GM23338 (cell line): ENCODE measurements around the gene NABP1. TPM values are rescaled to one million over a fixed set of nuclear protein-coding genes. Genes with fewer than 3 reads are reported as not detected.

ENCODE experiments used
- ATAC-seq: fragments of 200-7000 bp; cut with Tn5 transposase; 3 replicates; pipeline ENCODE4 v1.9.1; 2020
- DNase-seq: peaks from one replicate; pipeline ENCODE4 v3.0.0-alpha.2; 2015; ENCODE audit warnings: low spot score
- H2AFZ ChIP-seq: fragments of 200-600 bp; sonication (generic); 2 replicates; pipeline ENCODE4 v1.8.0; 2016; ENCODE audit warnings: antibody characterized with exemption, mild to moderate bottlenecking, moderate library complexity
- H3F3A ChIP-seq: fragments of 200-600 bp; sonication (generic); replicated peaks from 2 replicates; pipeline ENCODE4 v1.8.0; 2017; ENCODE audit warnings: antibody characterized with exemption, mixed run types, low read depth
- H3K27ac ChIP-seq: fragments of 200-600 bp; sonication (generic); 2 replicates; pipeline ENCODE4 v1.6.1; 2016; ENCODE audit warnings: low read depth
- H3K27me3 ChIP-seq: fragments of 200-600 bp; sonication (generic); 2 replicates; pipeline ENCODE4 v1.8.0; 2016; ENCODE audit warnings: mild to moderate bottlenecking, mixed run types, moderate library complexity; ENCODE audit not compliant: insufficient read depth
- H3K36me3 ChIP-seq: fragments of 200-600 bp; sonication (generic); 2 replicates; pipeline ENCODE4 v1.8.0; 2016; ENCODE audit warnings: mild to moderate bottlenecking; ENCODE audit not compliant: insufficient read depth
- H3K4me1 ChIP-seq: fragments of 200-600 bp; sonication (generic); 2 replicates; pipeline ENCODE4 v1.8.0; 2016; ENCODE audit warnings: mild to moderate bottlenecking, moderate library complexity; ENCODE audit not compliant: insufficient read depth
- H3K4me2 ChIP-seq: fragments of 200-600 bp; sonication (generic); 2 replicates; pipeline ENCODE4 v1.7.1; 2017; ENCODE audit warnings: mixed run types
- H3K4me3 ChIP-seq: fragments of 200-600 bp; sonication (generic); 2 replicates; pipeline ENCODE4 v1.6.1; 2016; ENCODE audit warnings: mixed run types
- H3K79me2 ChIP-seq: fragments of 200-600 bp; sonication (generic); replicated peaks from 2 replicates; pipeline ENCODE4 v1.8.0; 2017; ENCODE audit warnings: mild to moderate bottlenecking; ENCODE audit not compliant: insufficient read depth
- H3K9me2 ChIP-seq: fragments of 200-600 bp; sonication (generic); 2 replicates; pipeline ENCODE4 v1.8.0; 2017; ENCODE audit not compliant: insufficient read depth
- H4K20me1 ChIP-seq: fragments of 200-600 bp; sonication (generic); replicated peaks from 2 replicates; pipeline ENCODE4 v1.8.0; 2017; ENCODE audit warnings: mild to moderate bottlenecking; ENCODE audit not compliant: insufficient read depth
- H3K27ac Mint-ChIP-seq: 2 replicates; pipeline ENCODE4 v1.8.0; 2020; ENCODE audit warnings: inconsistent platforms, mild to moderate bottlenecking, moderate library complexity, mixed read lengths
- H3K27me3 Mint-ChIP-seq: 3 replicates; pipeline ENCODE4 v1.8.0; 2022; ENCODE audit warnings: low read depth, mild to moderate bottlenecking, moderate library complexity, mixed read lengths, inconsistent platforms; ENCODE audit not compliant: insufficient read depth, poor library complexity
- H3K36me3 Mint-ChIP-seq: 3 replicates; pipeline ENCODE4 v1.8.0; 2021; ENCODE audit warnings: low read depth, mild to moderate bottlenecking, inconsistent platforms, moderate library complexity, mixed read lengths
- H3K4me1 Mint-ChIP-seq: 3 replicates; pipeline ENCODE4 v1.8.0; 2020; ENCODE audit warnings: mild to moderate bottlenecking, inconsistent platforms, mixed read lengths
- H3K4me3 Mint-ChIP-seq: 3 replicates; pipeline ENCODE4 v1.8.0; 2021; ENCODE audit warnings: moderate library complexity, mild to moderate bottlenecking, inconsistent platforms, mixed read lengths
- H3K9me3 Mint-ChIP-seq: 3 replicates; pipeline ENCODE4 v1.8.0; 2020; ENCODE audit warnings: moderate library complexity, mild to moderate bottlenecking, inconsistent platforms, mixed read lengths
- CREB1 ChIP-seq: fragments of 250-450 bp; sonication (Bioruptor Pico); IDR thresholded peaks from 2 replicates; pipeline ENCODE4 v1.5.0; 2020; ENCODE audit warnings: low read depth, mild to moderate bottlenecking, moderate library complexity
- CTCF ChIP-seq, 2 experiments: fragments of 200-600 bp in 1 of 2; sonication (generic) in 1 of 2; conservative IDR thresholded peaks; 2 replicates each; pipeline versions ENCODE4 v1.5.1 to v1.6.1; 2016 to 2017; ENCODE audit warnings: antibody characterized with exemption in 2 of 2, low read depth in 2 of 2, mild to moderate bottlenecking in 2 of 2, moderate library complexity in 1 of 2
- ETS1 ChIP-seq: IDR thresholded peaks from 2 replicates; pipeline ENCODE4 v1.6.1; 2016; ENCODE audit warnings: antibody characterized with exemption
- EZH2 ChIP-seq: fragments of 200-600 bp; sonication (generic); IDR thresholded peaks from one replicate; pipeline ENCODE4 v1.8.0; 2017; ENCODE audit warnings: antibody characterized with exemption, mild to moderate bottlenecking, low read depth; ENCODE audit not compliant: unreplicated experiment
- EZH2phosphoT487 ChIP-seq: fragments of 200-600 bp; sonication (generic); IDR thresholded peaks from one replicate; pipeline ENCODE4 v1.8.1; 2018; ENCODE audit warnings: antibody characterized with exemption; ENCODE audit not compliant: unreplicated experiment
- JUNB ChIP-seq: IDR thresholded peaks from one replicate; pipeline ENCODE4 v1.6.1; 2016; ENCODE audit warnings: antibody characterized with exemption; ENCODE audit not compliant: unreplicated experiment
- NANOG ChIP-seq: IDR thresholded peaks from 2 replicates; pipeline ENCODE4 v1.6.1; 2016; ENCODE audit warnings: antibody characterized with exemption, borderline replicate concordance
- POLR2AphosphoS5 ChIP-seq: IDR thresholded peaks from 2 replicates; pipeline ENCODE4 v1.6.1; 2016; ENCODE audit warnings: antibody characterized with exemption, low read depth
- REST ChIP-seq: IDR thresholded peaks from one replicate; pipeline ENCODE4 v1.6.1; 2018; ENCODE audit warnings: antibody characterized with exemption; ENCODE audit not compliant: unreplicated experiment
- STAT1 ChIP-seq: IDR thresholded peaks from one replicate; pipeline ENCODE4 v1.6.1; 2016; ENCODE audit warnings: antibody characterized with exemption; ENCODE audit not compliant: unreplicated experiment
- ZNF114 ChIP-seq: fragments of 250-450 bp; sonication (Bioruptor Pico); IDR thresholded peaks from 2 replicates; pipeline ENCODE4 v1.5.0; 2020; ENCODE audit warnings: mild to moderate bottlenecking, moderate library complexity
- ZNF331 ChIP-seq: fragments of 250-450 bp; sonication (Bioruptor Pico); IDR thresholded peaks from 2 replicates; pipeline ENCODE4 v1.5.0; 2020; ENCODE audit warnings: low read depth, mild to moderate bottlenecking, moderate library complexity
- ZNF462 ChIP-seq: fragments of 250-450 bp; sonication (Bioruptor Pico); IDR thresholded peaks from 2 replicates; pipeline ENCODE4 v1.5.0; 2020; ENCODE audit warnings: mild to moderate bottlenecking, moderate library complexity
- polyA plus RNA-seq: library from polyadenylated mRNA; unstranded; fragments of >200 nt; fragmentation: Nextera tagmentation; extraction: Ambion mirVana; gene quantifications from 2 replicates; pipeline ENCODE4 v1.2.1, GENCODE V29; 2016
- total RNA-seq: library from RNA; depleted of rRNA; stranded (reverse); fragments of >200 nt; shearing (Covaris generic); gene quantifications from 2 replicates; pipeline ENCODE4 v1.2.3, GENCODE V29; 2014

The NABP1 gene
- total and polyA plus RNA-seq, 2 experiments from 2014 or later, result 5.2 to 5.6 TPM

GRCh38 chr2:191653667-191654391 is 24.1 kb upstream of the NABP1 start:
- Mint-ChIP-seq H3K4me3 (no peak overlapping the region), H3K27me3 (no peaks in the 10 kb centered on the region), H3K36me3 (no peaks in the 10 kb centered on the region), H3K9me3 (no peaks in the 10 kb centered on the region; the same call in 2 of the 3 replicates), H3K27ac (no peak overlapping the region), H3K4me1 (no peaks in the 10 kb centered on the region)
- ATAC-seq (no peak), DNase-seq (no peak)
- TF ChIP-seq ZNF114 (CRISPR knock-in tag) (no peak), EZH2 (no peak), ETS1 (no peak), CTCF (conservative IDR thresholded peaks at IDR 0.05; ENCODE audit: low read depth in 2 of 2) (no peak), NANOG (no peak), EZH2phosphoT487 (no peak), POLR2AphosphoS5 (no peak), STAT1 (no peak), ZNF331 (no peak), CREB1 (CRISPR knock-in tag) (no peak), JUNB (no peak), ZNF462 (CRISPR knock-in tag) (no peak), REST (no peak)
- Histone ChIP-seq H3K36me3 (no peaks in the 10 kb centered on the region), H3K4me2 (no peak overlapping the region), H3K27me3 (no peaks in the 10 kb centered on the region), H3K27ac (no peak overlapping the region), H3K9me2 (no peaks in the 10 kb centered on the region), H3K4me1 (no peaks in the 10 kb centered on the region), H3K79me2 (no peaks in the 10 kb centered on the region), H2AFZ (no peak overlapping the region), H3K4me3 (no peak overlapping the region), H4K20me1 (no peaks in the 10 kb centered on the region), H3F3A (no peaks in the 10 kb centered on the region)
